NCI-H187 treated with DMSO at 0.1 percent for 48 hours (cell line): ENCODE measurements around the gene BCR.
"Not testable (repeated sequence)": the region's sequence is repeated elsewhere in the genome, so short reads cannot be mapped to it uniquely, and the experiment has no call there.

ENCODE experiments used
- DNase-seq: peaks from one replicate; lab custom pipeline; 2025; lab: John Stamatoyannopoulos, UW

BCR gene

DNA sequence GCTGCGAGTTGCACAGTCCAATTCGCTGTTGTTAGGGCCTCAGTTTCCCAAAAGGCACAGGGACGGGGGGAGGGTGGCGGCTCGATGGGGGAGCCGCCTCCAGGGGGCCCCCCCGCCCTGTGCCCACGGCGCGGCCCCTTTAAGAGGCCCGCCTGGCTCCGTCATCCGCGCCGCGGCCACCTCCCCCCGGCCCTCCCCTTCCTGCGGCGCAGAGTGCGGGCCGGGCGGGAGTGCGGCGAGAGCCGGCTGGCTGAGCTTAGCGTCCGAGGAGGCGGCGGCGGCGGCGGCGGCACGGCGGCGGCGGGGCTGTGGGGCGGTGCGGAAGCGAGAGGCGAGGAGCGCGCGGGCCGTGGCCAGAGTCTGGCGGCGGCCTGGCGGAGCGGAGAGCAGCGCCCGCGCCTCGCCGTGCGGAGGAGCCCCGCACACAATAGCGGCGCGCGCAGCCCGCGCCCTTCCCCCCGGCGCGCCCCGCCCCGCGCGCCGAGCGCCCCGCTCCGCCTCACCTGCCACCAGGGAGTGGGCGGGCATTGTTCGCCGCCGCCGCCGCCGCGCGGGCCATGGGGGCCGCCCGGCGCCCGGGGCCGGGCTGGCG, at the start of gene BCR:
Gene BCR (plus strand): TSS at position 209 of the 592 bp plus-strand sequence. CDS start 452 bp downstream, outside the sequence.
- no peak for DNase-seq

DNA sequence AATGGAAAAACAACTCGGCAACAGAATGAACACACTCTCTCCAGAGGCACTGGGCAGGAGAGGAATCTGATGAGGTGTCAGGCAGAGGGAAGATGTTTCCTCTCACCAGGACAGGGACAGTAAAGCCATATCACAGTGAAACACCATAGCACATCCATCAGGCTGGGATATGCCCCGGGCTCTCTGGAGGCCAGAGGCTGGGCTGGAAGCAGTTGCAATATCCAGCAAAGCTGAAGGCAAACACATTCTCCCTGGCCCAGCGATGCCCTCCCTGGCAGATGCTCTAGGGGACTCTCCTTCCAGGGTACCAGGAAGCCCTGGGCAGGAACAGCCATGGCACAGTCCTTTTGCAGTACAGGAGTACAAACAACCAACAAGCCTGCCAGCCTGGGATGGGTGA, 49.6 kb upstream of the BCR start:
- no peak for DNase-seq

DNA sequence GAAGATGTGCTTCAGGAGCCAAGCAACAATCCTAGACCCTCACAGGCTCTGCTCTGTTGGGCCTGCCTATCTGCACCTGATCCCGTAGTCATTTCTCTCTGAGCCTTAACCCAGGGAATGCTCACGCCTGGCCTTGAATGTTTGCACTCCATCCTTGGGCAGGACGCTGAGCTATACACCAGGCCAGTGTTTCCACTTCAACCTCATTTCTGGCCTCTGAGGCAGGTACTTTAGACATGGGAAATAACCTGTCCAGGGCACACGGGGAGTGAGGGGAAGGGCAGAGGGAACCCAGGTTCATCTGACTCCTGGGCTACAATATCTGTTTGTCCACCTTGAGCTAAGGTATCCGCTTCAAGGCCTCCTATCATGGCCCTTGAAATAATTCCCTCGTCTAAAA, 48.4 kb upstream of the BCR start:
- DNase-seq, result no peak

DNA sequence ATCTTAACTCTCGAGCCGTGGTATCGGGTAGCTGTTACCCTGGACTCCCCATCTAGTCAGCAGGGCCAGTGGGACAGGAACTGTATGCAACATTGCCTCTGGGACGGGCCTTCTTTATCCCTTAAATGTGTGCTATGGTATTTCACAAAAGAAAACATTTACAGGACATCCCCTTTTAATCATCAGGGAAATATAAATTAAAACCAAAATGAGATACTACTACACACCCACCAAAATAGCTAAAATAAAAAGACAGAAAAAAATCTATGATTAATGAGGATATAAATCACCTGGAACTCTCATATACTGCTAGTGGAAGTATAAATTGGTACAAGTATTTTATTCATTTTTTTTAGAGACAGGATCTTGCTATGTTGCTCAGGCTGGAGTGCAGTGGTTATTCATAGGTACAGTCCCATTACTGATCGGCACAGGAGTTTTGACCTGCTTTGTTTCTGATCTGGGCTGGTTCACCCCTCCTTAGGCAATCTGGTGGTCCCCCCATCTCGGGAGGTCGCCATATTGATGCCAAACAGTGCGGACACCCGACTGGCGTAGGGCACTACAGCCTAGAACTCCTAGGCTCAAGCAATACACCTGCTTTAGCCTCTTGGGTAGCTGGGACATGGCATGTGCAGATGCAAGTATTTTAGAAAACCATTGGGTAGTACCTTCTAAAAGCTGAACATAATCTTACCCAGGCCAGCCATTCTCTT, 47.8 kb upstream of the BCR start:
- no peak for DNase-seq

DNA sequence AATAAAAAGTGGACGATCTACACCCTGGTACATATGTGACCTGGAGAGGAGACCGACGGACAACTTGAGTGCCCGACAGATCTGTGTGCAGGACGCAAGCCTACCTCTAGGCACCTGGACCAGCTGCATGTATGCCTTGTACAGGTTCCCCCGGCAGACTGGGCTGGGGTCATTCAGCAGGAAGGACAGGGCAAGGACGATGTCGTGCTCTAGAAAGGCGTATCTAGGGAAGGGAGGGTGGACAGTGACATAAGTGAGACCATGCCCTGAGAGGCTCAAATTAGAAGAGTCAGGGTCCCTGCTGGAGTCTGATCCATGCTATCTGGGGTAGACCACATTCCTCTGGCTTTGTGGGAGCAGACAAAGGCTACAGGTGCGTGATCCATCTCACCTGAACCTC, 46.4 kb upstream of the BCR start:
- no peak for DNase-seq

DNA sequence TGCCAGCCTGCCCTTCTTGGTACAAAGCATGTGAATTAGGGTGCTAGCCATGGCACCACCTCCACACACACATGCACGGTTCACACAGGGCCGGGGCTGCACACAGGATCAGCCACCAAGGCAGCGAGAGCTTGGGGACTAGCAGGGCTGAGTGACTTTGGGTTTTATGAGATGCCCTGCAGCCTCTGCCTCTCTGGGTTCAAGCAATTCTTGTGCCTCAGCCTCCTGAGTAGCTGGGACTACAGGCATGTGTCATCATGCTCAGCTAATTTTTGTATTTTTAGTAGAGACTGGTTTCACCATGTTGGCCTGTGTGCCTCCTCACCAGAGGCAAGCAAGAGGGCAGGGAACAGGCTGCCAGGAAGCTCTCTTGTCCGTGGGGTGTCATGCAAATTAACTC, 43.3 kb upstream of the BCR start:
- not testable (repeated sequence) for DNase-seq

DNA sequence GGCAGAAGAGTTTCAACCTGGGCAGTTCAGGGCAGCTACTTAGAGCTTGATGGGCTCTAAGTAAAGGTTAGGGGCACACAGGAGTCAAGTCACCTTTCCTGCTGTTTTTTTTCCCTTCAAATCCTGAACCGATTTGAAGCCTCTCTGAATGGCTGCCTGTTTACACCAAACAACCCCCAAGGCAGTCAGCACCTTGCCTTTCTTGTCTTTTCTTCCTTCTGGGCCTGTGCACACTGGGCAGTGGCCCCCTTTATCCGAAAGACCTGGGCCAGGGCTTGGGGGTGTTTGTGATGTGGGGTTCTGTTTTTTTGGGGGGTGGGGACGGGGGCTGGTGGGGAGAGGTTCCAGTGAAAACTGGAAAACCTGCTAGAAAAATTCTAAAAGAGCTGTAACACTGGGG, 42.8 kb upstream of the BCR start:
- DNase-seq, result no peak

DNA sequence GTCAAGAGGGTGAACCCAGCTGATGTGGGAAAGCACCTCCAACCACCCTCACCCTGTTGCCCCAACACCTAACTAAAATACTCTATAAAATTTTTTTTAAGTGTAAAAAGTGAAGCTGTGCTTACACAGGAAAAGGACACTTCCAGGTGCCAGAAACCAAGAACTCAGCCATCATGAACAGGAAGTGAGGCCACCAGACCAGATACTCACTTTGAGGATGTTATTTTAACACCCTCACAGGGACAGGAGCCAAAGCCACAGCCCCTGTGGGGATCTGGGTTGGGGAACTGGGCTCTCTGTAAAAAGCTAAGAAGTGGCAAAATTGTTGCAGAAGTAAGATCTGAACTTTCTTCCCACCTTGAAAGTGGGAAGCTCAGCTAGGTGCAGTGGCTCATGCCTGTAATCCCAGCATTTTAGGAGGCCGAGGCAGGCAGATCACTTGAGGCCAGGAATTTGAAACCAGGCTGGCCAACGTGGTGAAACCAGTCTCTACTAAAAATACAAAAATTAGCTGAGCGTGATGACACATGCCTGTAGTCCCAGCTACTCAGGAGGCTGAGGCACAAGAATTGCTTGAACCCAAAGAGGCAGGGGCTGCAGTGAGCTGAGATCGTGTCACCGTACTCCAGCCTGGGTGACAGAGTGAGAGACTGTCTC, 42.3 kb upstream of the BCR start:
- DNase-seq, result no peak

DNA sequence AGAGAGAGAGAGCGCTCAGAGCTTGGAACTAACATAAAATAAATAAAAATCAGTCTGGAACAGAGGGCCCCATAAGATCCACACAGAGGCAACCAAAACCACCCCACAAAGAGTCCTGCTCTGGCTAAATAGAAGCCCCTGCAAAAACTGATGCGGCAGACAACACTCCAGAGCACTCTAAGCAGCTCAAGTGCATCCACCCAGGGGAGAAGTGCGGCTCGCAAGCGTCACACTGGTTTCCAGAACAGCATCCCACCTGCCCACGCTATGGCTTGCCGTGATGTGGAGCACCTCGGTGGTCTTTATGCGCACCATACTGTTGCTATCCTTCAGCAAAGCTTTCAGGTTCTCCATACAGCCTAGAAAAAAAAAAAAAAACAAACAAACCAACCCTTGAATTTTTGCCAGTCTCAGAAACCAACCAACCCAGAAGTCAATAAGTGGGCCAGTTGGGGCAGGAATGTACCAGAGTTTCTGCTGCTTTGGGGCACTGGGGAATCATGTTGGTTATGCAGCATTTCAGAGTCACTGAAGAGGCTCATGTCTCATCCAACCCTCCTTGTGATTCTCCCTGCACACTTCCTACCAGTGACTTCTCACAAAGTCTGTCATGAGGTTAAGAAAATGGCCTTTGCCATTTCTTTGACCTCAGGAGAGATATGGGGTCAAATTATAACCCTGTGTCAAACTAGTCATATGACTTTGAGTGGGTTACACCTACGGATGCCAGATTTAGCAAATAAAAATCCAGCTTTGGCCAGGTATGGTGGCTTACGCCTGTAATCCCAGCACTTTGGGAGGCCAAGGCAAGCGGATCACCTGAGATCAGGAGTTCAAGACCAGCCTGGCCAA, 41.5 kb upstream of the BCR start:
- no peak for DNase-seq

DNA sequence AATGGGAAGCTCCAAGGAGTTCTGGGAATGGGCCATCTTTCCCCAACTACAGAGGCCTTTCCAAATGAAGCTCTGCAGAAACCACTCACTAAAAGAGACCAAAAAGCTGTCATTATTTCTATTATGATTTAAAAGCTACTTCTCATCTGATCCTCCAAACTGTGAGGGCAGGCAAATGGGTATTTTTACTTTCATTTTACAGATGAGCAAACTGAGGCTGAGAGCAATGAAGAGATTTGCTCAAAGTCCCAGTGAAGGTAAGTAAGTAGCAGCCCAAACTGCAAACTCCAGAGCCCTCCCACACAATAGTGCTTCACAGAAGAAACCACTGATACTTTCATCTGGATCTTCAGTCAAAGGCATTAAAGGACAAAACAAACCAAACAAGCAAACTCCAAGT, 39.9 kb upstream of the BCR start:
- DNase-seq, result no peak

DNA sequence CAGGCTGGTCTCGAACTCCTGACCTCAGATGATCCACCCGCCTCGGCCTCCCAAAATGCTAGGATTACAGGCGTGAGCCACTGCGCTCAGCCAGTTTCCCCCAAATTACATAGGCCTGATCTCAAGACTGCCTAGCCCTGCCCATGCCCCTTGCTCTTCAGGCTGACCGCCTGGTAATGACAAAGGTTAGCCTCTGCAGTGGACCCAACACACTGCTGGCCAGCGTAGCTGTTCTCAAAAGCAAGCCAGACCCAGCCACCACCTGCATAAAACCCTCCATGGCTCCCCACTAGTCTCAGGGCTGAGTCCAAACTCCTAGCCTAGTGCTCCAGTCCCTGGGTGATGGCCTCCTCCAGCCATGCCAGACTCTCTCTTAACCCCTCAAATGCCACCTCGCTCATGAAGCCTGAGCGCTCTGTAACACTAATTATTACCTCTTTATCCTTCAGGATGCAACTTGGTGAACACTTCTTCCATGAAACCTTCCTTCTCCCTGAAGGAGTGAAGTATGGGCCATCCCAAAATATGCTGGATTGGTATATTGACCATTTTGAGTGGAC, 37.7 kb upstream of the BCR start:
- no peak for DNase-seq

DNA sequence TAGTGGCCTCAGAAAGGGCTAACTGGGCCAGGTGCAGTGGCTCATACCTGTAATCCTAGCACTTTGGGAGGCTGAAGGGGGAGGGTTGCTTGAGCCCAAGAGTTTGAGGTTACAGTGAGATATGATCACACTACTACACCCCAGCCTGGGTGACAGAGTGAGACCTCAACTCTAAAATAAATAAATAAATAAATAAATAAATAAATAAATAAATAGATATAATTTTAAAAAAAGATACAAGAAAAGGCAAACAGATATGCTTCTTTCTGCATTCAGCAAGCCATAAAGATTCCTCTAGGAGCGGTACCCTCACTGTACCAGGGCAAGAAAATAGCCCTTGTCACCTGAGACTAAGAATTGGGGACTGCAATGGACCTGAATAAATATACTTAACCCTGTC, 37.2 kb upstream of the BCR start:
- no peak for DNase-seq

DNA sequence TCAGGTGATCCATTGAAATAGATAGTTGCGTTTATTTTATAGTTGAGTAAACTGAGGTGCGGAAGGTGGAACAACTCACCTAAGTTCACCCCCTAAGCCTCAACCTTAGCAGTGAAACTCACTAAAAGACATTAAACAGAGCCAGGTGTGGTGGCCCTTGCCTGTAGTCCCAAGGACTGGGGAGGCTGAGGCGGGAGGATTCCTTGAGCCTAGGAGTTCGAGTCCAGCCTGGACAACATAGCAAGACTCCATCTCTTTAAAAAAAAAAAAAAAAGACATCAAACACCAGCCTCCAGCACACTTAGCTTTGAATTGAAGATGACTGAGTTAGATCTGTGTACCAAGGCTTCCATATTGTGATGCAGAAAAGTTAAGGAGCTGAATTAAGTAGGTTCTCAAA, 35.9 kb upstream of the BCR start:
- no peak for DNase-seq

DNA sequence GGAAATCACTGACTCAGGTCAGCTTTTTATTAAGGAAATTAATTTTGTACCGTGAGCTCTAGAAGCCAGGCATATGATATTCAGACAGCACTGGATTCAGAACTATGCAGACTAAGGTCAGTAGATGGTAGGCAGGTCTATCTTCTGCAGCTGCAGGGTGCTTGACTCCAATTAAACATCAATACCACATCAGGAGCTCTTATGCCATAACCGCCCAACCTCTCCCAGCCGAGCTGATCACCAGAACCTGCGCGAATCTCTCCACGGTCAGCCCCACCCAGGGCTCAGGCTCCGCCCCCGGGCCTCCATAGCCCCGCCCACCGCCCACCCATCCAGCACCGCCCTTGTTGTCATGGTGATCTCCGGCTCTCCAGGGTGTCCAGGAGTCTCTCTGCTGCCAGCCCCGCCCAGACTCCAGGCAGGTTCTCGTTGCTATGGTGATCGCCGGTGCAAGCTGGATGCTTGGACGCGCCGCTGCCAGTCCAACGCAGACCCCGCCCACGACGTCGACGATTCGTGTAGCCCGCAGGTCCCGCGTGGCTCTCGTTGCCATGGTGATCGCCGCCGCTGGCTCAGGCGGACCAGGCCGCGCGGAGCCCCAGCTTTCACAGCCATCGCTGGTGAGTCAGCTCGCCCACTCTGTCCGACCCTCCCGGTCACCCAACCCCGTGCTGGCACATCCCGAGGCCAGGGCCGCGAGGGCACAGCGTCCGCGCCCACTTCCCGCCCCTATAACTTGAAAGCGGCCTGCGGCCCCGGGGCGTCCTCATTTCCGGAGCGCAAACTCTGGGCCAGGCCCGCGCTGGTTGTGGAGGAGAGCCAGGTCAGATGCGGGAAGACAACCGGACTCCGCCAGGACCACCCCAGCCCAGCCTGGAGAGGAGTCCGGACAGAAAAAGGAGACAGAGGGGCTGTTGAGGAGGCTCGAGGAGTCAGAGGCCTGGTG, 35.1 kb upstream of the BCR start, which contains the start of gene RAB36:
Gene RAB36 (plus strand): TSS at position 546 of the 946 bp plus-strand sequence. CDS start 1,140 bp downstream, outside the sequence.
- DNase-seq, result peak; percentile 79

DNA sequence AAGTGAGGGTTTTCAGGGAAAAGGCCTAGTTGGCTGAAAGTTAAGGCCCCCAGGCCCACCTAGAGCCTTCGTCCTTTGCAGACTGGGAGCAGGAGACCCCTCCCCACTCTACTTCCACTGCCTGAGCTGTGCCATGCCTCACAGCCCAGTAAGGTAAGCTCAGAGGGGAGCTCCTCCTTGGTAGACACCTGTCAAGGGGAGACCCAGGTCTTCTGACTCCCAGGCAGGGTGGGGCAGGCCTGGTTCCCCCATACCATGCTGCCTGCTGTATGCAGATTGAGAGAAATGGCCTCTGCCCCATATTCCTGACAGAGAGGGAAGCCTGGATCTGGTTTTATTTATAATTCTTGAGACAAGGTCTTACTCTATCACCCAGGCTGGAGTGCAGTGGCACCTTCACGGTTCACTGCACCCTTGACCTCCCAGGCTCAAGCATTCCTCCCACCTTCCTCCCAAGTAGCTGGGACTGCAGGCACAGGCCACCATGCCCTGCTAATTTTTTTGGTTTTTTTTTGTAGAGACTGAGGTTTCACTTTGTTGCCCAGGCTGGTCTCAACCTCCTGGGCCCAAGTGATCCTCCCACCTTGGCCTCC, 34.3 kb upstream of the BCR start:
- no peak for DNase-seq

DNA sequence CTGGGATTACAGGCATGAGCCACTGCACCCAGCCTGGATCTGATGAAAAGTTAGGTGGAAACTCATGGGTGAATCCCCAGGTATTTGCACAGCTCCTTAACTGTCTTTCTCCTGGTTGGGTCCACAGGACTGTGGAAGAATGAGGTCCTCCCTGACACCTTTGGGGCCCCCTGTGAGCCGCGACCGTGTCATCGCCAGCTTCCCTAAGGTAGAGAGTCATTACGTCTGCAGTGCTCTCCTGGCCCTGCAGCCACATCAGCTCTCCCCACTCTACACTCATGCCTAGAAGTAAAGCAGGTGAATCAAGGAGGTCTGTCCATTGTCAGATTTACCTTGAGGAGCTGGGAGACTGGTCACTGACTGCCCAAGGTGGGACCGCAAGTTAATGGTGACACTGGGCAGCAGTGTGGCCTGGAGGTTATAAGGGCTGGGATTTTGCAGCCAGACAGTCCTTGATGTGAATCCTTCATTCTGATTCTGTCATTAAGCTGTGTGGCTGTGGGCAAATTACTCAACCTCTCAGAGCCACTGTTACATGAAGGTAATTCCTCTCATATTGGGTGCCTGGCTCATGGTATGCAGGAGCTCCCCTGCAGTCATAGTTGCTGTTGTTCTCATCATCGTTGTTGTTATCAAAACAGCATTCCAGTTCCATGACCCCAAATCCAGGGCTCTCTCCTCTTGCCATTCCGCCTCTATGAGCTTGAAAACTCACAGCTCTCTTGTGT, 33.7 kb upstream of the BCR start:
- DNase-seq, result no peak

DNA sequence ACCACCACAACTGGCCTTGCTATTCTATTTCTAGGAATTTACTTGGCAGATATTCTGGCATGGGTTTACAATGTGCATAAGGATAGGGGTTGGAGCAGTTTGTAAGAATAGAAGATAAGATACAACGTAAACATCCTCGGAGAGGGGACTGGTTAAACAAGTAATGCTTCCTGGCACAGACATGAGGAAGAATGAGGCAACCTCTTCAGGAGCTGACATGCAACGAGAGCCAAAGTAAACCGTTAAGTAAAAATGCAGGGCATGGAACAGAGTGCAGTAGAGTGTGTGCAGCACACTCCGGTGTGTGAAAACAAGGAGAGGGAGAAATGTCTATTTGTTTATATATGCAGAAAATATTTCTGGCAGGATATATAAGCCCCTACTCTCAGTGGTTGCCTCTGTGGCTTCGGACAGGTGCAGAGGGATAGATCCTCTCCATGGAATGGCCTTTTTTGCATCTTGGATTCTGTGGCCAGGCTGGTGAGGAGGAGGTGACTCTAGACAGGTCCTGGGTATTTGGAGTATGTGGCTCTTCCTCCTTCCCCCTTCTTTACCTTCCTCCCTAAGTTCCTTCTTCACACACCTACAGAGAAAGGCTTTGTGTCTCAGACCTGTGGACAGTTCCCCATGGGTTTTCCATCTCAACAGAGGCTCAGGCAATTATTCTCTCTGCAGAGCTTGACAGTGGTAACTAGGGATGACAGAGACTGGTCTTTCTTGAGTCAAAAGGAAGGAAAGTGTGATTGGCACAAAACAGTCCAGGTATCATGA, 32.5 kb upstream of the BCR start:
- no peak for DNase-seq

DNA sequence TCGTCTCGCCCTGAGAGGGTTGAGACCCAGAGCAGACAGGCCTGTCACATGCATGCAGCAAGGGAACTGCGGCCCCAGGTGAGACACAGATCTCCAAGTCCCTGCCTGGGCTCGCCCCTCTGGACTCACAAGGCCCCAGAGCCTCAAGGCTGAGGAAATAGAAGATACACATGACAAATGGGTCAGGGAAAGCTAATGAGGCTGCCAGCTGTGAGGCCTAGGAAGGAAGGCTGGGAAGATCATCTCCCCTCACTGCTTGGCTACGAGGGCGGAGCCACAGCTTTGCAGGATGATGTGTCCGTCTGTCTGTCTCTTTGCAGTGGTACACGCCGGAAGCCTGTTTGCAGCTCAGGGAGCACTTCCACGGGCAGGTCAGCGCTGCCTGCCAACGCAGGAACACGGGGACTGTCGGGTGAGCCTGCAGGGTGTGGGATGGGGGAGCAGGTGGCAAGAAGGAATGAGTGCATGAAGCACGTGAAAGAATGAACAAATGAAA, 30.5 kb upstream of the BCR start:
- DNase-seq, result no peak

DNA sequence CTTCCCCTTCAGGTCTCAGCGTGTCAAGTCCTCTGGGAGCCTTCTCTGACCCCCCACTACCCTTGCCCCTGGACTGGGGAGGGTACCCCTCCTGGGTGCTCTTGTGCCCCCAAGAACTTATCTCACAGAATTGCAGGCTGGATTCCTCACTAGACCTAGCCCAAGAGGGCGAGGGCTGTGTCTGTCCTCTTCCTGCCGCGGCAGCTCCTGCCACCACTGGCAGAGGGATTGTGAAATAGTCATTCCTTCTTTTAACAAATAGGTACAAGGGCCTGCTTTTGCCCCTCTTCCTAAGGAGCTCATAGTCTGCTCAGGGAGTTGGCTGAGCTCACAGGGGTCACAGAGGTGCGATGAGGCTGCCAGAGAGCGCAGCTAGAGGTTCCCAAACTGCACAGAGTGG, 29.5 kb upstream of the BCR start:
- no peak for DNase-seq
